HepG2 (cell line): ENCODE data around the gene CMYA5. TPM values are rescaled to one million over a fixed set of nuclear protein-coding genes. Genes with fewer than 3 reads are reported as not detected.

Experiments
- ADNP ChIP-seq: sonication (generic); formaldehyde crosslinking; IDR thresholded peaks from 2 replicates; pipeline ENCODE4 v1.4.0; 2020; ENCODE audit warnings: missing genetic modification reagents
- ARHGAP35 ChIP-seq: sonication (generic); formaldehyde crosslinking; IDR thresholded peaks from 2 replicates; pipeline ENCODE4 v1.9.0; 2022; ENCODE audit warnings: mild to moderate bottlenecking, inconsistent platforms, moderate library complexity, missing genetic modification reagents, borderline replicate concordance
- ERF ChIP-seq: IDR thresholded peaks from 2 replicates; pipeline ENCODE4 v1.6.1; 2018; ENCODE audit warnings: missing biosample characterization, missing genetic modification reagents
- ISX ChIP-seq: sonication (generic); formaldehyde crosslinking; conservative IDR thresholded peaks from 2 replicates; pipeline ENCODE4 v1.5.0; 2020; ENCODE audit warnings: missing genetic modification reagents
- KAT2B ChIP-seq: fragments of 150-350 bp; IDR thresholded peaks from 2 replicates; pipeline ENCODE4 v1.6.1; 2014; ENCODE audit warnings: low read depth, low read length, borderline replicate concordance
- RBM39 ChIP-seq: fragments of 200-400 bp; formaldehyde crosslinking; IDR thresholded peaks from one replicate; pipeline ENCODE4 v1.6.1; 2018; ENCODE audit warnings: antibody characterized with exemption, mild to moderate bottlenecking, low read depth, low read length; ENCODE audit not compliant: poor library complexity, severe bottlenecking
- SCMH1 ChIP-seq: sonication (generic); formaldehyde crosslinking; IDR thresholded peaks from 2 replicates; pipeline ENCODE4 v1.9.0; 2021; ENCODE audit warnings: missing genetic modification reagents, mild to moderate bottlenecking, borderline replicate concordance
- SIX4 ChIP-seq: sonication (generic); formaldehyde crosslinking; IDR thresholded peaks from 2 replicates; pipeline ENCODE4 v1.4.0; 2020; ENCODE audit warnings: missing genetic modification reagents
- SP1 ChIP-seq, 2 experiments: fragments of 450-650 bp in 1 of 2; sonication (generic) in 1 of 2; formaldehyde crosslinking in 1 of 2; IDR thresholded peaks; 2 replicates each; pipeline versions ENCODE4 v1.4.0 to v1.6.1; 2016 to 2020; ENCODE audit warnings: missing genetic modification reagents in 1 of 2
- TCF12 ChIP-seq, 2 experiments: fragments of 450-650 bp in 1 of 2; sonication (generic) in 1 of 2; formaldehyde crosslinking in 1 of 2; IDR thresholded peaks; 2 replicates each; pipeline versions ENCODE4 v1.6.1 to v1.8.0; 2017 to 2022; ENCODE audit warnings: antibody characterized with exemption in 1 of 2, mild to moderate bottlenecking in 1 of 2, missing genetic modification reagents in 1 of 2, moderate library complexity in 1 of 2
- WIZ ChIP-seq: sonication (generic); formaldehyde crosslinking; IDR thresholded peaks from 2 replicates; pipeline ENCODE4 v1.5.1; 2020; ENCODE audit warnings: mild to moderate bottlenecking, missing genetic modification reagents
- ZFYVE20 ChIP-seq: sonication (generic); formaldehyde crosslinking; IDR thresholded peaks from 2 replicates; pipeline ENCODE4 v1.8.0; 2023; ENCODE audit warnings: low read depth, mild to moderate bottlenecking, moderate library complexity, missing genetic modification reagents, borderline replicate concordance
- ZMYM3 ChIP-seq: sonication (generic); formaldehyde crosslinking; IDR thresholded peaks from 2 replicates; pipeline ENCODE4 v1.5.1; 2020; ENCODE audit warnings: mild to moderate bottlenecking, missing genetic modification reagents
- ZNF33B ChIP-seq: sonication (generic); formaldehyde crosslinking; IDR thresholded peaks from 2 replicates; pipeline ENCODE4 v1.5.1; 2020; ENCODE audit warnings: mild to moderate bottlenecking, missing genetic modification reagents
- ZNF44 ChIP-seq: sonication (generic); formaldehyde crosslinking; IDR thresholded peaks from 2 replicates; pipeline ENCODE4 v1.5.1; 2020; ENCODE audit warnings: mild to moderate bottlenecking, missing genetic modification reagents
- ZNF572 ChIP-seq: sonication (generic); formaldehyde crosslinking; IDR thresholded peaks from 2 replicates; pipeline ENCODE4 v1.5.1; 2020; ENCODE audit warnings: mild to moderate bottlenecking, missing genetic modification reagents
- ZNF598 ChIP-seq: sonication (generic); formaldehyde crosslinking; IDR thresholded peaks from 2 replicates; pipeline ENCODE4 v1.5.1; 2020; ENCODE audit warnings: mild to moderate bottlenecking, missing genetic modification reagents, borderline replicate concordance
- ZNF616 ChIP-seq: sonication (generic); formaldehyde crosslinking; IDR thresholded peaks from 2 replicates; pipeline ENCODE4 v1.5.0; 2020; ENCODE audit warnings: low read depth, mild to moderate bottlenecking, missing genetic modification reagents
- ZNF724P ChIP-seq: sonication (generic); formaldehyde crosslinking; IDR thresholded peaks from 2 replicates; pipeline ENCODE4 v1.8.0; 2022; ENCODE audit warnings: missing genetic modification reagents, borderline replicate concordance
- ZNF747 ChIP-seq: sonication (generic); formaldehyde crosslinking; IDR thresholded peaks from 2 replicates; pipeline ENCODE4 v1.8.1; 2023; ENCODE audit warnings: missing genetic modification reagents, mild to moderate bottlenecking, borderline replicate concordance
- ZNF792 ChIP-seq: IDR thresholded peaks from 2 replicates; pipeline ENCODE4 v1.6.1; 2016
- ZNF891 ChIP-seq: sonication (generic); formaldehyde crosslinking; IDR thresholded peaks from 2 replicates; pipeline ENCODE4 v1.5.0; 2020; ENCODE audit warnings: mild to moderate bottlenecking, missing genetic modification reagents
- polyA plus RNA-seq, 8 experiments: library from polyadenylated mRNA; depleted of rRNA in 3 of 8; stranded (reverse) in 7 of 8; unstranded in 1 of 8; fragments of >200 nt; fragmentation: Illumina TruSeq in 4 of 8; extraction: Trizol in 4 of 8; gene quantifications; 2 replicates each; pipeline versions ENCODE4 v1.2.1 to v1.2.3, GENCODE V29; 2011 to 2016; ENCODE audit warnings: low read depth in 4 of 8, missing spikeins in 1 of 8, mixed read lengths in 1 of 8; ENCODE audit not compliant: insufficient read depth in 1 of 8
- total RNA-seq, 5 experiments: library from RNA; depleted of rRNA; stranded (reverse); fragments of >200 nt; fragmentation: Illumina TruSeq; extraction: Trizol; gene quantifications; 2 replicates each; pipeline ENCODE4 v1.2.3, GENCODE V29; 2016; ENCODE audit warnings: low read depth in 1 of 5
- TF ChIP-seq, protein P1 (sequence below): sonication (generic); formaldehyde crosslinking; IDR thresholded peaks from 2 replicates; pipeline ENCODE4 v1.4.0; 2020; ENCODE audit warnings: missing genetic modification reagents
- TF ChIP-seq, protein P2 (sequence below): sonication (generic); formaldehyde crosslinking; IDR thresholded peaks from 2 replicates; pipeline ENCODE4 v1.5.0; 2020; ENCODE audit warnings: missing genetic modification reagents

Gene CMYA5
- total and polyA plus RNA-seq, 2 of the 13 experiments (the other 11 are each of a cell fraction or from before 2014, with no cell fraction given), result 0.13 to 0.51 TPM

DNA sequence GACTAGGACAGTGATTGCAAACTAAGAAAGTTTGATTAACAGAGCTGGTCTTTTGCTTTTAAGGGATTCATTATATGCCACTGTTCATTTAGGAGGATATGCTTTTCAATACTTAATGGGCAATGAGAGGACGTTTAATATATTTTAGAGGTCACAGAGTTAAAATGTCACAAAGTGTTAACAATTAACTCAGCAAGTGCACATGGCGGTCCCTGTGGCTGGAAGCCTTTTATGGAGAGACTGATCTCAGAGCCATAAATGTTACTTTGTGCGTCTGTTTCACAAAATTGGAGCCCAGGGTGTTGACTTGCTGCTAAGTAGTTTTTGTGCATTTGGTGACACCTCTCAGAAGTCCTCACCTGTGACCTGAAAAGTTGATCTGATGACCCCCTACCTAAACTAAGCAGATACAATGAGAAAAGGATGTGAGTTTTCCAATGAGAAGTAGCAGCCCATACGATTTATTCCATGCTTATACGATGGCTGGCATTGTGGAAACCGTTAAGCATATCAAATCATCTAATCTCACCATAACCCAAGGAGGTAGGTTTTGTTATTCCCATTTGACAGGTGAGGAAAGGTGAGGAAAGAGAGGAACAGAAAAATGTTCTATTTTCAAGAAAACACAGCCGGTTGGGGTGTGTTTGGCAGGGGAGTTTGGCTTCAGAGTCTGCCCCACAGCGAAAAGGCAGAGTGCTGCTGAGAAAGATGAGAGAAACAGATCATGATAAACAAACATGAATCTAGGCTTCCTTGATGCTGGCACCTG, 64.4 kb downstream of the CMYA5 start (continued):
- TF ChIP-seq, protein P1, sequence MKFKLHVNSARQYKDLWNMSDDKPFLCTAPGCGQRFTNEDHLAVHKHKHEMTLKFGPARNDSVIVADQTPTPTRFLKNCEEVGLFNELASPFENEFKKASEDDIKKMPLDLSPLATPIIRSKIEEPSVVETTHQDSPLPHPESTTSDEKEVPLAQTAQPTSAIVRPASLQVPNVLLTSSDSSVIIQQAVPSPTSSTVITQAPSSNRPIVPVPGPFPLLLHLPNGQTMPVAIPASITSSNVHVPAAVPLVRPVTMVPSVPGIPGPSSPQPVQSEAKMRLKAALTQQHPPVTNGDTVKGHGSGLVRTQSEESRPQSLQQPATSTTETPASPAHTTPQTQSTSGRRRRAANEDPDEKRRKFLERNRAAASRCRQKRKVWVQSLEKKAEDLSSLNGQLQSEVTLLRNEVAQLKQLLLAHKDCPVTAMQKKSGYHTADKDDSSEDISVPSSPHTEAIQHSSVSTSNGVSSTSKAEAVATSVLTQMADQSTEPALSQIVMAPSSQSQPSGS (CRISPR knock-in tag), result 0 out of 2 replicates have a peak, but pooled peaks have one; percentile 7
- TF ChIP-seq ZNF572 (CRISPR knock-in tag), result no peak
- TF ChIP-seq ZNF33B, result no peak
- TF ChIP-seq ARHGAP35, result no peak
- TF ChIP-seq ZNF891 (CRISPR knock-in tag), result no peak
- peak; percentile 19; the same call in 1 of the 2 replicates for TF ChIP-seq ADNP (CRISPR knock-in tag)
- no peak for TF ChIP-seq KAT2B
- TF ChIP-seq ZNF724P (CRISPR knock-in tag), result no peak
- no peak for TF ChIP-seq ZNF44 (CRISPR knock-in tag)
- TF ChIP-seq SIX4 (CRISPR knock-in tag), result no peak
- no peak for TF ChIP-seq RBM39
- TF ChIP-seq ZNF747 (CRISPR knock-in tag), result no peak
- TF ChIP-seq SP1 (IDR thresholded peaks at IDR 0.05), result no peak
- no peak for TF ChIP-seq SP1 (CRISPR knock-in tag; IDR thresholded peaks at IDR 0.05)
- no peak for TF ChIP-seq ZNF598 (CRISPR knock-in tag)
- TF ChIP-seq ZFYVE20, result no peak
- no peak for TF ChIP-seq ERF
- TF ChIP-seq ZMYM3 (CRISPR knock-in tag), result peak; percentile 62; the same call in 1 of the 2 replicates
- TF ChIP-seq TCF12 (IDR thresholded peaks at IDR 0.05), result no peak
- no peak for TF ChIP-seq TCF12 (CRISPR knock-in tag; IDR thresholded peaks at IDR 0.05)
- no peak for TF ChIP-seq ISX (CRISPR knock-in tag)
- no peak for TF ChIP-seq ZNF616 (CRISPR knock-in tag)
- TF ChIP-seq, protein P2, sequence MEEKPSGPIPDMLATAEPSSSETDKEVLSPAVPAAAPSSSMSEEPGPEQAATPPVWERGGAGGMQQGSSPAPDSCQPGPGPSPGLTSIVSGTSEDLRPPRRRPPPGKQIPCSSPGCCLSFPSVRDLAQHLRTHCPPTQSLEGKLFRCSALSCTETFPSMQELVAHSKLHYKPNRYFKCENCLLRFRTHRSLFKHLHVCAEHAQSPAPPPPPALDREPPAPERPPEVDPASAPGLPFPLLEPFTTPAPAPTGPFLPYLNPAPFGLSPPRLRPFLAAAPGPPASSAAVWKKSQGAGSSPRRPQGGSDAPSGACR (CRISPR knock-in tag), result no peak
- no peak for TF ChIP-seq SCMH1 (CRISPR knock-in tag)
- no peak for TF ChIP-seq ZNF792
- TF ChIP-seq WIZ (CRISPR knock-in tag), result no peak
